HG03025 (cell line): ENCODE data around the gene PDE4D.

Source experiments
- ATAC-seq: cut with Tn5 transposase; IDR thresholded peaks from one replicate; pipeline ENCODE4 v1.9.1; 2021; ENCODE audit warnings: mild to moderate bottlenecking, moderate library complexity; ENCODE audit not compliant: unreplicated experiment, low FRiP score

PDE4D gene

GRCh38 chr5:59249726-59250125 lies 643.8 kb downstream of the PDE4D start:
- ATAC-seq, result no peak

GRCh38 chr5:59249160-59249559 lies 644.4 kb downstream of the PDE4D start:
- ATAC-seq, result no peak

- ATAC-seq, result no peak
Measured at GRCh38 chr5:59246882-59247281, 646.6 kb downstream of the PDE4D start.

- ATAC-seq, result no peak
Measured at GRCh38 chr5:59246145-59246869, 647.2 kb downstream of the PDE4D start.

GRCh38 chr5:59245198-59245597 lies 648.3 kb downstream of the PDE4D start:
- ATAC-seq, result no peak

- no peak for ATAC-seq
Measured at GRCh38 chr5:59241552-59241951, 652.0 kb downstream of the PDE4D start.

GRCh38 chr5:59241119-59241518 lies 652.4 kb downstream of the PDE4D start:
- ATAC-seq, result no peak

- no peak for ATAC-seq
Measured at GRCh38 chr5:59238126-59238902, 655.2 kb downstream of the PDE4D start.

- no peak for ATAC-seq
Measured at GRCh38 chr5:59236986-59237385, 656.5 kb downstream of the PDE4D start.

GRCh38 chr5:59236448-59236847 lies 657.1 kb downstream of the PDE4D start:
- ATAC-seq, result no peak

GRCh38 chr5:59234236-59234635 lies 659.3 kb downstream of the PDE4D start:
- ATAC-seq, result no peak

GRCh38 chr5:59231221-59231931 lies 662.1 kb downstream of the PDE4D start:
- ATAC-seq, result no peak

- no peak for ATAC-seq
Measured at GRCh38 chr5:59222687-59223511, 670.6 kb downstream of the PDE4D start.

- ATAC-seq, result no peak
Measured at GRCh38 chr5:59221769-59222168, 671.8 kb downstream of the PDE4D start.

- no peak for ATAC-seq
Measured at GRCh38 chr5:59218424-59219045, 675.0 kb downstream of the PDE4D start.

GRCh38 chr5:59216841-59217240 lies 676.7 kb downstream of the PDE4D start:
- ATAC-seq, result no peak

- ATAC-seq, result no peak
Measured at GRCh38 chr5:59212596-59212995, 680.9 kb downstream of the PDE4D start.

GRCh38 chr5:59209758-59210359 lies 683.7 kb downstream of the PDE4D start:
- ATAC-seq, result no peak

- ATAC-seq, result no peak
Measured at GRCh38 chr5:59208474-59208873, 685.1 kb downstream of the PDE4D start.

GRCh38 chr5:59207401-59207800 lies 686.1 kb downstream of the PDE4D start:
- ATAC-seq, result no peak
